ENCODE data around the gene RHEX.

Gene RHEX

GRCh38 chr1:206120406-206120805 is 67.4 kb downstream of the RHEX start:
- DNase-seq: no peak

DNA sequence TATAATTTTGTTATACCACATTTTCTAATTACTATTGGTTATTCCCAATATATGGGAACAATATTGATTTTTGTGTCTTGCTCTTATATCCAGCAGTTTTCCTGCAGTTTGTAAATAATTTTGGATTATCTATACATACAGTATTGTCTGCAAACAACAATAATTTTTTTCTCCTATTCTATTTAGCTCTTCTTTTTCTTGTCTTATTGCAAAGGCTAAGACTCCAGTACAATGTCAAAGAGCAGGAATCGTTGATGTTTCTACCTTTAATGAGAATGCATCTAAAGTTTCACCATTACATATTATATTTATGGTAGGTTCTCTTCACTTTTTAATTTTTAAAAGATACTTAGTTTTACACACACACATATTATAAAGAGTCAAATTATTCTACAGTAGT is 68.3 kb downstream of the RHEX start:
- no peak for DNase-seq

GRCh38 chr1:206122686-206123085 is 69.7 kb downstream of the RHEX start:
- no peak for DNase-seq

DNA sequence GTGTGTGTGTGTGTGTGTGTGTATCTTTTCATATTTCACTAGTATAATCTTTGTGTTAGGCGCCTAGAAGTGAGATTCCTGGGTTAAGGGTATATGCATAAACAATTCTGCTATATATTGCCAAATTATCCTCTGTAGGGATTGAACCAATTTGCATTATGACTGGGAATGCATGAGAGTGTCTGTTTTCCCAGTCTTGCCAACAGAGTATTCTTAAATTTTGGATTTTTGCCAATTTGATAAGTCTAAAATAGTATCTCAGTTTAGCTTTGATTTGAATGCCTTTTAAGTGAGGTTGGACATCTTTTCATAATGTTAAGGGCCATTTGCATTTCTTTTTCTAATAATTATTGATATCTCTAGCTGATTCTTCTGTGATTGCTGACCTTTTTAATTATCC is 72.4 kb downstream of the RHEX start:
- no peak for DNase-seq

DNA sequence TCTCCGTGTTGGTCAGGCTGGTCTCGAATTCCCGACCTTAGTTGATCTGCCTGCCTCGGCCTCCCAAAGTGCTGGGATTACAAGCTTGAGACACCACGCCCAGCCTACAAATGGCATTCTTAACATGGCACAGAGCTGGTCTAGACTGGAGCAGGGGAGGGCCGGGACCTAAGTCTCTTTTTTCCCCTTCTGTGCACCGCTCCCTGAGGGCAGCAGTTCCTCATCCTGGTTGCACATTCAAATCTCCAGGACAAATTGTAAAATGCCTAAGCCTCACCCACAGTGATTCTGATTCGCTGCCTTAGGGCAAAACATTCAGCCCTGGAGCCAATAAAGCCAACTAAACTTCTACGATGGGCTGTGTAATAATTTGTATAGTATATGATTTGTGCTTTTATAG is 74.4 kb downstream of the RHEX start:
- no peak for DNase-seq

DNA sequence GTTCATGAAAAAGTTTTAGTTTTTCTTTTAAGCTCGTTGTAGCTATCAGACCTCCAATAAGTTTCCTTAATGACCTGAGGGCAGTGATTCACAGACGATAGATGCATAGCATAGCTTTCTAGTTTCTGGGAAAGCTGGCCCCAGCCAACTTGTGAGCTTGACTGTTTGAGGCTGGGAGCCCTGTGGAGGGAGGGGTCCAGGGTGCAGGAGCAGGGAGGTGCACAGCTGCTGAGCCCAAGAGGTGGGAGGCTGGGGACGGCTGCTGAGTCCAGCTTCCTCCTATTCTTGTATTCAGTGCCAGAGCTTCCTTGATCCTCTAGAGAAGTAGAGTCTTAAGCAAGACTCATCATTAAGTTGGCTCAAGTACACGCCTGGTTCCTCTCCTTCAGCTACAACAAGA is 75.2 kb downstream of the RHEX start:
- no peak for DNase-seq

DNA sequence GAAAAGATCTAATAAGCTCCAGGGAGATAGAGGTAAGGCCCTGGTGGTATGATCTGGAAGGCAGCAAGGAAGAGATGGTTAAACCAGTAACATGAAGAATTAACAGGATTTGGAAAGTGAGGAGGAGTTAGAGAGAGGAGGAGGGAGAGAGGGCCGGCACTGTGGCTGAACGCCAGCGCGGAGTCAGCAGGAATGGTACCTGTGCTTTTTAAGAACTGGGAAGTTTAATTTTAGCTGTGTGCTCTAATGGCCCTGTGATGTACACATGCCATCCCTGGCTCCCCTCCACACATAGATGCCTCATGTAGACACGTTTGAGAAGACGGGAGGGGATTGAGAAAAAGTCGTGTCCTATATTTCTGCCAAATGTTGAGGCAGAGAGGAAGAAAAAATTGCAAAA is 78.1 kb downstream of the RHEX start:
- no peak for DNase-seq

- DNase-seq: no peak
Measured at GRCh38 chr1:206133751-206134415, 80.9 kb downstream of the RHEX start.

- DNase-seq: no peak
Measured at GRCh38 chr1:206135248-206135647, 82.3 kb downstream of the RHEX start.

GRCh38 chr1:206136241-206136640 is 83.3 kb downstream of the RHEX start:
- DNase-seq: no peak

DNA sequence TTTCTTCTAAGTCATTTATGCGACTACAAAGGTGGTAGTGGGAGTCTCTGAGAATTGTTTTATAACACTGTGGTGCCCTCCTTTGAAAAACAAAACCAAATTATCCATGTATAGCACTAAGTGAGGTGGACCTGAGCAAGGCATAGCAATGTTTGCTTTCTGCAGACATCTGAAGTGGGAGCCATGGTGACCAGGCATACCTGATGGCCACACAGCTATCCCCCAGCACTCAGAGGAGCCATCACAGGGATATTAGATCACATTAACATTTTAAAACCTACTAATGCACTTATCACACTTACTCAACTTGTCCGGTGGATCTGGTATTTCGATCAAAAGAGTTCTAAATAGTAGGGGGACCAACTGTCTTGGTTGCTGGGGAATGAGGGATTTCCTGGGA is 89.0 kb downstream of the RHEX start:
- DNase-seq: no peak

DNA sequence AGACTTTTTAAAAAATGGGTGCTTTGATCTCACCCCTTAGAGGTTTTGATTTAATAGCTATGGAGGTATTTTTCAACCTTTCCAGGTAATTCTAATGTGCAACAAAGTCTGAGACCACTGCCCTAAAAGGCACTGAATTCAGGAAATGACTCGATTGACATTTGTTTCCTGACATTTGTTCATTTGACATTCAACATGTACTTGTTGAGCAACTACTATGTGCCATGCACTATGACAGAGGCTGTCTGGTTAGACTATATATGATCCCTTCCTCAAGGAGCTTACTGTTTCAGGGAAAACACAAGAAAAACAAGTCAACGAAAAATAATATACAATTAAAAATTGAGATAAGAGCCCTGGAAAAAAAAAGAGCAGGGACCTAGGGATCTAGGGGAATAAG is 89.8 kb downstream of the RHEX start:
- DNase-seq: no peak

- no peak for DNase-seq
Measured at GRCh38 chr1:206143537-206144172, 90.7 kb downstream of the RHEX start.

DNA sequence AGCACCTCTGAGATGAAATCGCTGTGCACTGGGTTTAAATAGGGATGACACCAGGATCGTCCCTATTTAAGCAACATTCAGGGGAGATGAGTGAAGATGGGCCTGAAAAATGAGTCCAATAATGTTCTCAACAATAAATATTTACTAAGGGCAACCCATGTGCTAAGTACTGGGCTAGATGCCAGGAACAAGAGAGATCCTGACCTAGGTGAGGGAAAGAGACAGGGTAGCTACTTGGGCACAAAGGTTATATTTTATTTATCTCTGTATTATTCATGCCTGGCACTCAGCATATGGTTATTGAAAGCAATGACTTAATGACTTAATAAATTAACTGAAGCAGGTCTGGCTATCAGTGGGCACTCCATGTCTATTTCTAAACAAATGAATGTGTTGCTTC is 91.6 kb downstream of the RHEX start:
- DNase-seq: no peak

DNA sequence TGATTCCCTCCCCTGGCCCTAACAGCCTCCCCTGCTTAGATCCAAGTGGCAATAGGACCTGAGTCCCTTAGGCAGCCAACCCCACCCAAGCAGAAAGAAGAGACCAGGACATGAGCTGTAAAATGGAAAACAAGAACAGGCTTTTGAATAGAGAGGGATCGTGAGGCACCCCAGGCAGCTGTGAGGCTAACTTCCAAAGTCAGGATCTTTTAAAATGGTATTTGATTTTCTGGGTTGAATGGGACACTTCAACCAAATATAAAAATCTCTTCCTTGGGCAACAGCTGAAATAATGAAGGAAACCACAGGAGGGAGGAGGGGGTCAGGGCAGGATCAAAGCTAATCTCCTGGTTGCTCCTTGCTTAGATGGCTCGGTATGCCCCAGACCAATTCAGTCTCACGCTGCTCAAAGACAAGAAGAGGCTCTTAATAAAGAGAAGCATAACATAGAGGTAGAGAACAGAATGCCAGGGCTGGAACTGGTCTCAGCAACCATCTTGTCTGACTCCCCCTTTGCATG is 92.9 kb downstream of the RHEX start:
- DNase-seq: no peak
